OCI-LY3 (cell line): Measurements from ENCODE around the gene LYPD5.

Experiments
- CTCF ChIP-seq: fragments of 200-600, 300-600 bp; sonication (generic); IDR thresholded peaks from 2 replicates; pipeline ENCODE4 v1.5.1; 2014; ENCODE audit warnings: antibody characterized with exemption, low read length, low read depth
- EZH2phosphoT487 ChIP-seq: fragments of 200-600 bp; shearing (Covaris generic); IDR thresholded peaks from 2 replicates; pipeline ENCODE4 v1.6.1; 2018; ENCODE audit warnings: antibody characterized with exemption, mixed run types, low read depth

- TF ChIP-seq CTCF = peak; percentile 97
- TF ChIP-seq EZH2phosphoT487 = no peak
These were observed 17.1 kb downstream of the LYPD5 start for GRCh38 chr19:43784981-43785808.
